IMR-90 (cell line): ENCODE results near the gene SERPINA9. TPM values are rescaled to one million over a fixed set of nuclear protein-coding genes. Genes with fewer than 3 reads are reported as not detected.

Experiments used
- ATAC-seq: fragments of 200-7000 bp; cut with Tn5 transposase; 2 replicates; pipeline ENCODE4 v1.9.1; 2020; ENCODE audit warnings: low read depth, mild to moderate bottlenecking, moderate library complexity
- BruUV-seq: library from RNA; stranded (reverse); fragments of 400-500 nt; replicated peaks from 2 replicates; lab custom pipeline; 2021; lab: Mats Ljungman, UMichigan
- CTCF ChIA-PET: fragments of 300-600 bp; formaldehyde crosslinking; extraction: SDS; loops from one replicate; lab custom pipeline; 2021; ENCODE audit warnings: antibody characterized with exemption; lab: Yijun Ruan, JAX
- POLR2A ChIA-PET: fragments of 300-600 bp; sonication (Branson Sonifier 250); formaldehyde crosslinking; loops from one replicate; lab custom pipeline; 2022; ENCODE audit warnings: antibody characterized with exemption; ENCODE audit not compliant: unreplicated experiment; lab: Charles Lee
- DNase-seq: peaks from one replicate; pipeline ENCODE4 v3.0.0; 2013
- H2AFZ ChIP-seq: replicated peaks from 2 replicates; pipeline ENCODE3; 2013; ENCODE audit warnings: low read length, mild to moderate bottlenecking; ENCODE audit not compliant: poor library complexity
- H2AK5ac ChIP-seq: 2 replicates; pipeline ENCODE4 v1.6.1; 2013; ENCODE audit warnings: low read depth, low read length, inconsistent platforms
- H2AK9ac ChIP-seq: replicated peaks from 2 replicates; pipeline ENCODE3; 2013; ENCODE audit warnings: mild to moderate bottlenecking, low read depth, low read length, moderate library complexity; ENCODE audit not compliant: poor library complexity
- H2BK120ac ChIP-seq: 2 replicates; pipeline ENCODE4 v1.6.1; 2013; ENCODE audit warnings: low read depth, low read length, inconsistent platforms
- H2BK15ac ChIP-seq: 3 replicates; pipeline ENCODE4 v1.6.1; 2013; ENCODE audit warnings: low read depth, low read length, inconsistent platforms
- H2BK20ac ChIP-seq: 2 replicates; pipeline ENCODE4 v1.6.1; 2013; ENCODE audit warnings: low read depth, mild to moderate bottlenecking, inconsistent platforms, low read length, moderate library complexity
- H2BK5ac ChIP-seq: 2 replicates; pipeline ENCODE4 v1.6.1; 2013; ENCODE audit warnings: mild to moderate bottlenecking, low read depth, low read length, inconsistent platforms; ENCODE audit not compliant: poor library complexity, severe bottlenecking
- H3K14ac ChIP-seq: replicated peaks from 2 replicates; pipeline ENCODE4 v1.6.1; 2013; ENCODE audit warnings: low read depth, low read length, inconsistent platforms
- H3K18ac ChIP-seq: 2 replicates; pipeline ENCODE4 v1.6.1; 2013; ENCODE audit warnings: low read depth, low read length, control low read depth
- H3K23ac ChIP-seq: 2 replicates; pipeline ENCODE4 v1.6.1; 2013; ENCODE audit warnings: low read depth, low read length, inconsistent platforms
- H3K27ac ChIP-seq: 2 replicates; pipeline ENCODE4 v1.5.1; 2013; ENCODE audit warnings: mild to moderate bottlenecking, control low read depth, low read length; ENCODE audit not compliant: insufficient read depth
- H3K27me3 ChIP-seq: 2 replicates; pipeline ENCODE4 v1.6.1; 2013; ENCODE audit warnings: low read length; ENCODE audit not compliant: control insufficient read depth, insufficient read depth
- H3K36me3 ChIP-seq: 2 replicates; pipeline ENCODE4 v1.6.1; 2013; ENCODE audit warnings: low read length, mixed read lengths; ENCODE audit not compliant: control insufficient read depth, insufficient read depth
- H3K4ac ChIP-seq: 2 replicates; pipeline ENCODE4 v1.6.1; 2013; ENCODE audit warnings: low read depth, low read length, inconsistent platforms
- H3K4me1 ChIP-seq: 2 replicates; pipeline ENCODE4 v1.6.1; 2013; ENCODE audit warnings: low read length, mixed read lengths; ENCODE audit not compliant: control insufficient read depth, insufficient read depth
- H3K4me2 ChIP-seq: 2 replicates; pipeline ENCODE4 v1.6.1; 2013; ENCODE audit warnings: low read depth, mild to moderate bottlenecking, control low read depth, low read length, moderate library complexity
- H3K4me3 ChIP-seq: 2 replicates; pipeline ENCODE4 v1.5.1; 2013; ENCODE audit warnings: low read depth, mild to moderate bottlenecking, control low read depth, low read length, moderate library complexity; ENCODE audit not compliant: insufficient read depth
- H3K56ac ChIP-seq: 2 replicates; pipeline ENCODE4 v1.6.1; 2013; ENCODE audit warnings: low read length, inconsistent platforms; ENCODE audit not compliant: insufficient read depth; ENCODE audit errors: extremely low read depth
- H3K79me1 ChIP-seq, 2 experiments: 2 replicates each; pipeline ENCODE4 v1.6.1; 2013; ENCODE audit warnings: low read length in 2 of 2, inconsistent platforms in 1 of 2, low read depth in 1 of 2
- H3K9ac ChIP-seq: 2 replicates; pipeline ENCODE4 v1.6.1; 2013; ENCODE audit warnings: low read depth, low read length, control low read depth
- H3K9me1 ChIP-seq: 2 replicates; pipeline ENCODE4 v1.6.1; 2013; ENCODE audit warnings: low read length, inconsistent platforms; ENCODE audit not compliant: insufficient read depth
- H3K9me3 ChIP-seq: 2 replicates; pipeline ENCODE4 v1.6.1; 2013; ENCODE audit warnings: low read length; ENCODE audit not compliant: control insufficient read depth, insufficient read depth
- H4K20me1 ChIP-seq: 2 replicates; pipeline ENCODE4 v1.6.1; 2013; ENCODE audit warnings: low read length, inconsistent platforms; ENCODE audit not compliant: insufficient read depth
- H4K5ac ChIP-seq: 2 replicates; pipeline ENCODE4 v1.6.1; 2013; ENCODE audit warnings: mild to moderate bottlenecking, low read depth, low read length, control low read depth
- H4K8ac ChIP-seq, 2 experiments: 2 replicates each; pipeline ENCODE4 v1.6.1; 2013; ENCODE audit warnings: low read depth in 2 of 2, low read length in 2 of 2, control low read depth in 1 of 2, inconsistent platforms in 1 of 2
- H4K91ac ChIP-seq: 2 replicates; pipeline ENCODE4 v1.6.1; 2013; ENCODE audit warnings: low read depth, low read length, inconsistent platforms; ENCODE audit not compliant: insufficient read depth
- MAFK ChIP-seq: IDR thresholded peaks from 2 replicates; pipeline ENCODE4 v1.6.1; 2012; ENCODE audit warnings: low read depth, low read length, improper control_type of control experiment
- POLR2A ChIP-seq: IDR thresholded peaks from 2 replicates; pipeline ENCODE4 v1.6.1; 2012; ENCODE audit warnings: mild to moderate bottlenecking, low read depth, low read length
- RFX5 ChIP-seq: IDR thresholded peaks from 2 replicates; pipeline ENCODE4 v1.8.0; 2012; ENCODE audit warnings: low read depth, mild to moderate bottlenecking, low read length, moderate library complexity
- WGBS, 2 experiments: methylation state at CpG; one replicate each; pipeline versions ENCODE4 v1.1.5 to v1.1.7; 2013; ENCODE audit warnings: missing lambda C conversion rate in 2 of 2; ENCODE audit not compliant: insufficient read length in 1 of 2; ENCODE audit errors: extremely low coverage in 2 of 2; 5-methylcytosine and 5-hydroxymethylcytosine counted together
- dilution Hi-C: fragments of 300-500 bp; cut with HindIII; formaldehyde crosslinking; loops from one replicate; pipeline ENCODE4 v1.14.3; 2018; ENCODE audit warnings: low sequenced_read_pairs; ENCODE audit not compliant: unreplicated experiment
- in situ Hi-C: fragments of 300-500 bp; cut with MboI; formaldehyde crosslinking; loops from 3 replicates; pipeline ENCODE4 v1.14.3; 2019; ENCODE audit warnings: low sequenced_read_pairs, inconsistent platforms, mixed read lengths
- intact Hi-C: fragments of 100-400 bp; cut with micrococcal nuclease; formaldehyde crosslinking; loops from 2 replicates; pipeline ENCODE4 v1.10.0; 2022
- polyA plus RNA-seq, 3 experiments: library from polyadenylated mRNA; depleted of rRNA; stranded (reverse); fragments of >200 nt; gene quantifications; 2 replicates each; pipeline ENCODE4 v1.2.3, GENCODE V29; 2012; ENCODE audit warnings: low replicate concordance in 1 of 3
- total RNA-seq: library from RNA; depleted of rRNA; stranded (reverse); fragments of >200 nt; gene quantifications from 2 replicates; pipeline ENCODE4 v1.2.3, GENCODE V29; 2012
- TF ChIP-seq, protein P1 (sequence below): fragments of 150-350 bp; IDR thresholded peaks from 2 replicates; pipeline ENCODE4 v1.6.1; 2017; ENCODE audit warnings: mild to moderate bottlenecking, antibody characterized with exemption, low read length, low read depth

Gene SERPINA9
- total and polyA plus RNA-seq, 2 of the 4 experiments (the other 2 are of a cell fraction) = 0.09 to 0.18 TPM

DNA sequence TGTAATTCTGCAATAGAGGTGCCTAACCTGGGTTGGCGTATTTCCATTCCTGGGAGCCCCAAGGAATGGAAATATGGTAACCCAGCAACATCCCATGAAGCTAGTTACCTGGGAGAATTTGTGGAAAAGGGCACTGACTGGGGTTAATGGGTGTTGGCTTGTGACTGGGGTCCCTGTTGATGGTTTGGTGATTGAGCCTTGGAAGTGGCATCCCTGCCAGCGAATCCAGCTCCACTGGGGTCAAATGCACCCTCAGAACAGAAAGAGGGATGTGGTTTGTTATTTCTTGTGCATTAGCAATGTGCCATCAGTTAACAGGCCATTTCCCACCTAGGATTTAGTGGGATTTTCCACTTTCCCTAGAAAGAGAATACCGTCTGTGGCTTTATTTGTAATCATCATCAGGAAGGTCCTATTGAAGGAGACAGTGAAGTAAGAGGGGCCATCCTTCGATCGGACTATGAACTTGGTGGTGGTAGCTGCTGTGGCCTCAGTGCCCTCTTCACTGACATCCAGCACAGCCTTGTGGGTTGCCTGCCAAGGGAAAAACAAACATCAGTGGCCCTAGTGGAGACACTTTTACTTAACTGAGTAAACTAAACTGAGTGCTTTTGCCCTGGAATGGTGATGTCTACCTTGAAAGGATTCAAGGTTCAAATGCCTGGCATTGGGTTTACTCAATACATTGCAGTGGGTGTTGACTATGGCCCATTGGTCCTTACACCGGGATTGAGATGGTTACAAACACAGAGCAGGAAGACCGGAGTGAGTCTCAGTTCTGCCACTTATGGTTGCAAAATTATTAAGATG lies 13.0 kb downstream of the SERPINA9 start:
- no peaks in the 10 kb centered on the region for H3K4me1 ChIP-seq
- no peaks in the 10 kb centered on the region for H3K36me3 ChIP-seq
- no peak overlapping the region for H4K5ac ChIP-seq
- H3K79me1 ChIP-seq = no peaks in the 10 kb centered on the region
- no peaks in the 10 kb centered on the region for H3K27me3 ChIP-seq
- no peaks in the 10 kb centered on the region for H3K9me3 ChIP-seq
- H2AFZ ChIP-seq = no peak overlapping the region
- in situ Hi-C loops (no loop called here), dilution Hi-C loops (no loop called here), intact Hi-C loops (no loop called here)
- WGBS, 2 experiments = 59% methylated on average over 4 of the region's 7 CpGs; no CpG with 5 or more reads in 1 of the 2 experiments
- no peak overlapping the region for H2BK120ac ChIP-seq
- no peak overlapping the region for H3K4ac ChIP-seq
- no peak overlapping the region for H3K18ac ChIP-seq
- no peak for DNase-seq
- no peak overlapping the region for H3K23ac ChIP-seq
- no peak overlapping the region for H3K27ac ChIP-seq
- H3K9me1 ChIP-seq = no peaks in the 10 kb centered on the region
- TF ChIP-seq RFX5 (no peak), MAFK (no peak), POLR2A (no peak)
- TF ChIP-seq, protein P1, sequence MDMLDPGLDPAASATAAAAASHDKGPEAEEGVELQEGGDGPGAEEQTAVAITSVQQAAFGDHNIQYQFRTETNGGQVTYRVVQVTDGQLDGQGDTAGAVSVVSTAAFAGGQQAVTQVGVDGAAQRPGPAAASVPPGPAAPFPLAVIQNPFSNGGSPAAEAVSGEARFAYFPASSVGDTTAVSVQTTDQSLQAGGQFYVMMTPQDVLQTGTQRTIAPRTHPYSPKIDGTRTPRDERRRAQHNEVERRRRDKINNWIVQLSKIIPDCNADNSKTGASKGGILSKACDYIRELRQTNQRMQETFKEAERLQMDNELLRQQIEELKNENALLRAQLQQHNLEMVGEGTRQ = no peak
- no peak overlapping the region for H2AK5ac ChIP-seq
- CTCF ChIA-PET = no interaction called here
- H3K4me3 ChIP-seq = no peak overlapping the region
- no peak overlapping the region for H4K8ac ChIP-seq
- no peak overlapping the region for H2BK20ac ChIP-seq
- POLR2A ChIA-PET = no interaction called here
- H4K20me1 ChIP-seq = no peaks in the 10 kb centered on the region
- no peak overlapping the region for H3K4me2 ChIP-seq
- H2BK5ac ChIP-seq = no peak overlapping the region
- H2AK9ac ChIP-seq = no peak overlapping the region
- H4K91ac ChIP-seq = no peak overlapping the region
- ATAC-seq = no peak
- H3K56ac ChIP-seq = no peak overlapping the region
- H3K14ac ChIP-seq = no peak overlapping the region
- no peak overlapping the region for H3K9ac ChIP-seq
- no TSS peak for BruUV-seq
- H2BK15ac ChIP-seq = no peak overlapping the region
